Stimulated activated naive B cell treated with anti-CD40 and anti-IgM and Interleukin-4, amounts not matched to agents 10 μg/mL and 1 μg/mL and 100 μg/mL, for 72 hours (primary cell): ENCODE results near the gene QRFPR.

ENCODE experiments used
- ATAC-seq, 2 donors: fragments of 150-1000 bp; cut with Tn5 transposase; replicated peaks; 2 replicates each; pipeline ENCODE4 v1.10.0; 2021; ENCODE audit warnings: moderate library complexity in 1 of 2
- DNase-seq: peaks from one replicate; pipeline ENCODE4 v3.0.0; 2021
- H3K27ac Mint-ChIP-seq: one replicate; pipeline ENCODE4 v1.8.0; 2022; ENCODE audit warnings: mild to moderate bottlenecking, mixed read lengths
- H3K27me3 Mint-ChIP-seq, 2 donors: one replicate each; pipeline ENCODE4 v1.8.0; 2022; ENCODE audit warnings: mixed read lengths in 2 of 2
- H3K36me3 Mint-ChIP-seq, 2 donors: one replicate each; pipeline ENCODE4 v1.8.0; 2022; ENCODE audit warnings: mixed read lengths in 2 of 2, mild to moderate bottlenecking in 1 of 2
- H3K4me1 Mint-ChIP-seq, 2 donors: one replicate each; pipeline ENCODE4 v1.8.0; 2022; ENCODE audit warnings: mixed read lengths in 2 of 2, mild to moderate bottlenecking in 1 of 2
- H3K4me3 Mint-ChIP-seq, 2 donors: one replicate each; pipeline ENCODE4 v1.8.0; 2022; ENCODE audit warnings: mild to moderate bottlenecking in 2 of 2, mixed read lengths in 2 of 2, moderate library complexity in 1 of 2
- H3K9me3 Mint-ChIP-seq, 2 donors: one replicate each; pipeline ENCODE4 v1.8.0; 2022; ENCODE audit warnings: mixed read lengths in 2 of 2, mild to moderate bottlenecking in 1 of 2

Gene QRFPR

GRCh38 chr4:121375262-121375661 lies 5.6 kb downstream of the QRFPR start:
- Mint-ChIP-seq H3K4me3 (no peak overlapping the region), H3K27me3 (peaks cover 16 to 33% of the 10 kb centered on the region in 2 donors), H3K4me1 (peaks cover 5 to 11% of the 10 kb centered on the region in 2 donors), H3K27ac (no peak overlapping the region), H3K36me3 (no peaks in the 10 kb centered on the region), H3K9me3 (no peaks in the 10 kb centered on the region)
- ATAC-seq (peak in 1 of 2 donors; percentile 56), DNase-seq (no peak)

- Mint-ChIP-seq H3K4me1 (peaks cover 0 to 7% of the 10 kb centered on the region in 2 donors), H3K4me3 (no peak overlapping the region), H3K27ac (no peak overlapping the region), H3K36me3 (no peaks in the 10 kb centered on the region), H3K27me3 (peaks cover 3 to 19% of the 10 kb centered on the region in 2 donors), H3K9me3 (no peaks in the 10 kb centered on the region)
- no peak for DNase-seq
- ATAC-seq: no peak
Observed at GRCh38 chr4:121373841-121374240, 7.0 kb downstream of the QRFPR start.

GRCh38 chr4:121370729-121371325 lies 10.0 kb downstream of the QRFPR start:
- no peak overlapping the region for H3K27ac Mint-ChIP-seq
- H3K4me3 Mint-ChIP-seq: no peak overlapping the region
- no peaks in the 10 kb centered on the region for H3K36me3 Mint-ChIP-seq
- H3K27me3 Mint-ChIP-seq: peaks cover 0 to 7% of the 10 kb centered on the region in 2 donors
- peaks cover 0 to 6% of the 10 kb centered on the region in 2 donors for H3K4me1 Mint-ChIP-seq
- no peaks in the 10 kb centered on the region for H3K9me3 Mint-ChIP-seq
- DNase-seq (no peak), ATAC-seq (peak; percentile 40 to 42)

DNA sequence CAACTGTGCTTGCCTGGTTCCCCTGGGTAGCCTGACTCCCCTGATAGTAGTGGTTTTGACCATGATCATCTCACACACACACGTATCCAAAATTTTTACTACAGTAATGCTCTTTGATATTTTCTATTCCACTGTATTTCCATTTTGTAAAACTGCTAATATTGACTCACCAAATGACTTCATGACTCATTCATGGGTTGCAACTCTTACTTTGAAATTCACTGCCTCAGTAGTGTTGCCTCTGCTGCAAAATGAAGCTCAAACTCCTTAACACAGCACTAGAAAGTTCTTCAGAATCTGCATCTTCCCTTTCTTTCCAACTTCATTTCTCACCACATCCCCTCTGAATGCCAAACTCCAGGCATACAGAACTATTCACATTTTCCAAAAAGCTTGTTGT lies 20.3 kb downstream of the QRFPR start:
- no peaks in the 10 kb centered on the region for H3K36me3 Mint-ChIP-seq
- no peaks in the 10 kb centered on the region for H3K4me1 Mint-ChIP-seq
- ATAC-seq (no peak), DNase-seq (no peak)
- H3K9me3 Mint-ChIP-seq: peaks cover 0 to under 1% of the 10 kb centered on the region in 2 donors
- no peak overlapping the region for H3K27ac Mint-ChIP-seq
- no peaks in the 10 kb centered on the region for H3K27me3 Mint-ChIP-seq
- H3K4me3 Mint-ChIP-seq: no peak overlapping the region

- ATAC-seq: no peak
Observed at GRCh38 chr4:121358473-121358872, 22.3 kb downstream of the QRFPR start.

GRCh38 chr4:121353213-121353612 lies 27.6 kb downstream of the QRFPR start:
- Mint-ChIP-seq H3K4me1 (no peaks in the 10 kb centered on the region), H3K27ac (no peak overlapping the region), H3K4me3 (no peak overlapping the region), H3K36me3 (no peaks in the 10 kb centered on the region), H3K27me3 (no peaks in the 10 kb centered on the region), H3K9me3 (peaks cover 13 to 16% of the 10 kb centered on the region in 2 donors)
- no peak for DNase-seq
- no peak for ATAC-seq

More at GRCh38 chr4:121358473-121358872, 22.3 kb downstream of the QRFPR start:
- Mint-ChIP-seq H3K9me3 (peaks cover 13% of the 10 kb centered on the region in 2 donors), H3K4me3 (no peak overlapping the region), H3K27ac (no peak overlapping the region), H3K36me3 (no peaks in the 10 kb centered on the region), H3K27me3 (no peaks in the 10 kb centered on the region), H3K4me1 (no peaks in the 10 kb centered on the region)
- DNase-seq: no peak

DNA sequence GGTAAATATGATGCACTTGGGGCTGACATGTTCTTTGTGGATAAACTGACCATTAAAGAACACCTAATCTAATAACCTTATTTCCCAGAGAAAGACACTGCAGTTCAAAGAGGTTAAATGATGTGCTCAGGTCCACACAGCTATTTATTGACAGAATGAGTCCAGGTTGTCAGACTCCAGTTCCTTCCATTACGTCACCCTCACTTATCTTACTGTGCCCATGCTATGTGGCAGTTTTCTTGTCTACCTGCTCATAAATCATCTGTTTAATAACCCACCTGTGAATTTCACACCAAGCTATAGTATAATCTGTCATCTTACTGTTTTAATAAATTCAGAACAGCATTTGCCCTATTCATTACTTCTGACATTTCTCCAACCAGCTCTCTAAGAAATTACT lies 36.7 kb downstream of the QRFPR start:
- H3K4me3 Mint-ChIP-seq: no peak overlapping the region
- H3K27ac Mint-ChIP-seq: no peak overlapping the region

GRCh38 chr4:121340247-121340646 lies 40.6 kb downstream of the QRFPR start:
- Mint-ChIP-seq H3K36me3 (no peaks in the 10 kb centered on the region), H3K9me3 (no peaks in the 10 kb centered on the region), H3K4me1 (no peaks in the 10 kb centered on the region), H3K4me3 (no peak overlapping the region), H3K27ac (no peak overlapping the region), H3K27me3 (no peaks in the 10 kb centered on the region)
- ATAC-seq: no peak
- DNase-seq: no peak

More for the DNA sequence above, 36.7 kb downstream of the QRFPR start:
- H3K36me3 Mint-ChIP-seq: no peaks in the 10 kb centered on the region
- no peaks in the 10 kb centered on the region for H3K4me1 Mint-ChIP-seq
- H3K9me3 Mint-ChIP-seq: no peaks in the 10 kb centered on the region
- no peaks in the 10 kb centered on the region for H3K27me3 Mint-ChIP-seq
- ATAC-seq (no peak), DNase-seq (no peak)

GRCh38 chr4:121339824-121340223 lies 41.0 kb downstream of the QRFPR start:
- no peak for DNase-seq
- no peak for ATAC-seq
- no peaks in the 10 kb centered on the region for H3K27me3 Mint-ChIP-seq
- no peak overlapping the region for H3K4me3 Mint-ChIP-seq
- no peak overlapping the region for H3K27ac Mint-ChIP-seq
- no peaks in the 10 kb centered on the region for H3K9me3 Mint-ChIP-seq
- no peaks in the 10 kb centered on the region for H3K36me3 Mint-ChIP-seq
- H3K4me1 Mint-ChIP-seq: no peaks in the 10 kb centered on the region

DNA sequence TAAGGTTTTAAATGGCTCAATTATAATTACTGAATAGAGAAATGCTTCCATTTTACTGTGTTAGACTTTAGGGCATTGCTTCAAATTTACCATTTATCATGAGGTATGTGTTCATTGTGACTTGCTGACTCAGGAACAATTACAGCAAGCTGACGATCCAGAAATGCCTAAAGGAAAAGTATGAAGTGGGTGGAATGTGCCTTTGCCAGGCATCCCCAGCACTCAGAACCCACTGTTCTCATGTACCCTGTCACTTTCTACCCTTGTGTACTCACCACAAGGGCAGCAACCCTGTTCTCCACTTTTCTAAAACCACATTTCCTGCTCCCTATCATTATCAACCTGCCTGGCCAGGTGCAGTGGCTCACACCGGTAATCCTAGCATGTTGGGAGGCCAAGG lies 41.5 kb downstream of the QRFPR start:
- H3K4me3 Mint-ChIP-seq: no peak overlapping the region
- no peaks in the 10 kb centered on the region for H3K9me3 Mint-ChIP-seq
- no peak overlapping the region for H3K27ac Mint-ChIP-seq
- DNase-seq (no peak), ATAC-seq (no peak)
- no peaks in the 10 kb centered on the region for H3K27me3 Mint-ChIP-seq
- no peaks in the 10 kb centered on the region for H3K4me1 Mint-ChIP-seq
- no peaks in the 10 kb centered on the region for H3K36me3 Mint-ChIP-seq

- no peaks in the 10 kb centered on the region for H3K27me3 Mint-ChIP-seq
- no peak overlapping the region for H3K4me3 Mint-ChIP-seq
- no peaks in the 10 kb centered on the region for H3K9me3 Mint-ChIP-seq
Observed at GRCh38 chr4:121338518-121338917, 42.3 kb downstream of the QRFPR start.

GRCh38 chr4:121336706-121337105 lies 44.1 kb downstream of the QRFPR start:
- Mint-ChIP-seq H3K4me3 (no peak overlapping the region), H3K9me3 (no peaks in the 10 kb centered on the region), H3K27me3 (no peaks in the 10 kb centered on the region), H3K27ac (no peak overlapping the region), H3K4me1 (no peaks in the 10 kb centered on the region), H3K36me3 (no peaks in the 10 kb centered on the region)
- ATAC-seq (peak in 1 of 2 donors; percentile 12), DNase-seq (no peak)

More at GRCh38 chr4:121338518-121338917, 42.3 kb downstream of the QRFPR start:
- Mint-ChIP-seq H3K36me3 (no peaks in the 10 kb centered on the region), H3K27ac (no peak overlapping the region), H3K4me1 (no peaks in the 10 kb centered on the region)
- DNase-seq: no peak
- no peak for ATAC-seq

DNA sequence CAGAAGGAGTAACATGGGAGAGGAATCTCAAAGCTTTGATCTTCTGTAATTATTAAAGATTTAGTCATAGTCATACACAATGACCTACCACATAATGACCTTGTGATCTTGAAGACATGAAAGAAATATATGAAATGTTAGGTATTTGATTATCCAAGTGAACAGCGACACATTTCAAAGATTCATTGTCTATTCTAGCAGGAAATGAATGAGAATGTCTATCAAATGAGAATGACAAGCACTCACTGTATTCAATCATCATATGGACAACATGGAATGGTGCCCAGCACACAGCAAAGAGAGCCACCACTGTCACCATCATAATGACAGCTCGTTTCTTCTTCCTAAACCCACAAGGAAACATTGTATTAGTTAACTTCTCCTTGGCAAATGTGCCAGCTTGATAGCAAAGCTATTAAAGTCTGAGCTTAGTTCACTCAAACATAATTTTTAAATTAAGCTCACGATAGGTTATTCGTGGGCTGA lies 50.6 kb downstream of the QRFPR start:
- no peak for ATAC-seq

GRCh38 chr4:121326597-121326996 lies 54.2 kb downstream of the QRFPR start:
- Mint-ChIP-seq H3K27ac (no peak overlapping the region), H3K36me3 (no peaks in the 10 kb centered on the region), H3K9me3 (no peaks in the 10 kb centered on the region), H3K4me1 (no peaks in the 10 kb centered on the region), H3K27me3 (no peaks in the 10 kb centered on the region), H3K4me3 (no peak overlapping the region)
- DNase-seq: no peak
- no peak for ATAC-seq

More for the DNA sequence above, 50.6 kb downstream of the QRFPR start:
- no peak overlapping the region for H3K4me3 Mint-ChIP-seq
- H3K36me3 Mint-ChIP-seq: no peaks in the 10 kb centered on the region
- no peaks in the 10 kb centered on the region for H3K27me3 Mint-ChIP-seq
- H3K4me1 Mint-ChIP-seq: no peaks in the 10 kb centered on the region
- H3K27ac Mint-ChIP-seq: no peak overlapping the region
- no peaks in the 10 kb centered on the region for H3K9me3 Mint-ChIP-seq
- DNase-seq: no peak

- ATAC-seq (no peak), DNase-seq (no peak)
Observed at GRCh38 chr4:121324331-121324730, 56.5 kb downstream of the QRFPR start.

More at GRCh38 chr4:121324331-121324730, 56.5 kb downstream of the QRFPR start:
- Mint-ChIP-seq H3K9me3 (peaks cover 0 to 2% of the 10 kb centered on the region in 2 donors), H3K4me3 (no peak overlapping the region), H3K4me1 (no peaks in the 10 kb centered on the region), H3K36me3 (no peaks in the 10 kb centered on the region), H3K27me3 (no peaks in the 10 kb centered on the region), H3K27ac (no peak overlapping the region)
